Effector CD8-positive, alpha-beta T cell (primary cell): ENCODE data around the gene GP1BB.
"Not testable (repeated sequence)": the region's sequence is repeated elsewhere in the genome, so short reads cannot be mapped to it uniquely, and the experiment has no call there.

ENCODE experiments used
- DNase-seq: peaks from one replicate; lab custom pipeline; 2025; lab: John Stamatoyannopoulos, UW

Gene GP1BB

DNA sequence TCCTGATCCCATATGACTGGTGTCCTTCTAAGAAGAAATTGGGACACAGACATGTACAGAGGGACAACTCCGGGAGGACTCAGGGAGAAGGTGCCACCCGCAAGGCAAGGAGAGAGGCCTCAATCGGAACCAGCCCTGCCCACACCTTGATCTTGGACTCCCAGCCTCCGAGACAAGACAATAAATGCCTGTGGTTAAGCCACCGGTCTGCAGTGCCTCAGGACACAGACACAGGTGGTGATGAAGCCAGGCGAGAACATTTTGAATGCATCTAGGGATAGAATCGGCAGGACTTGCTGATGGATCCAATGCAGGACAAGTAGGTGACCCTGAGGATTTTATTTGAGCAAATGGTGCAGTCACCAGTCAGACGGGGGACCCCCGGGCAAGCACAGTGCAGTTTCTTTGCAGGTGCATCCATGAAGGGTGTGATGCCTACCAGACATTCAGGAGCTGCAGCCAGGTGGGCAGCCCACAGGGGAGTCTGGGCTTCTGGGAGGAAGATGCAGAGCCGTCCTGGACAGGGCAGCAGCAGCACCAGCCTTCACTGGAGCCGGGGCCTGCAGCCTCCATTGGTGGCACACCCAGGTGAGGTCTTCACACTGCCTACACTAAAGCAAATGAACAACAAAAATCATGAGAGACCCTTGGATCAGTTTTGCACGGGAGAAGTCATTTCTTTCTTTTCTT lies 29.2 kb upstream of the GP1BB start:
- no peak for DNase-seq

DNA sequence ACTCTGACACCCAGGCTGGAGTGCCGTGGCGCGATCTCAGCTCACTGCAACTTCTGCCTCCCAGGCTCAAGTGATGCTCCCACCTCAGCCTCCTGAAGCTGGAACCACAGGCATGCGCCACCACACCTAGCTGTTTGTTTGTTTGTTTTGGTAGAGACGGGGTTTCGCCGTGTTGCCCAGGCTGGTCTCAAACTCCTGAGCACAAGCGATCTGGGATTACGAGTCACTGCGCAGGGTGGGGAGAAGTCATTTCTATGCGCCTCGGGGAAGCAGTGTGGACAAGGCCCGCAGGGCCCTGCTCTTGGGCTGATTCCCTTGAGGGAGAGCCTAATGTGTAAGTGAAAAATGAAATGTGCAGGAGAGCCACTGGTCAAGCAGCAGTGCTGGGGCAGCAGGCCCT lies 28.6 kb upstream of the GP1BB start:
- DNase-seq, result no peak

DNA sequence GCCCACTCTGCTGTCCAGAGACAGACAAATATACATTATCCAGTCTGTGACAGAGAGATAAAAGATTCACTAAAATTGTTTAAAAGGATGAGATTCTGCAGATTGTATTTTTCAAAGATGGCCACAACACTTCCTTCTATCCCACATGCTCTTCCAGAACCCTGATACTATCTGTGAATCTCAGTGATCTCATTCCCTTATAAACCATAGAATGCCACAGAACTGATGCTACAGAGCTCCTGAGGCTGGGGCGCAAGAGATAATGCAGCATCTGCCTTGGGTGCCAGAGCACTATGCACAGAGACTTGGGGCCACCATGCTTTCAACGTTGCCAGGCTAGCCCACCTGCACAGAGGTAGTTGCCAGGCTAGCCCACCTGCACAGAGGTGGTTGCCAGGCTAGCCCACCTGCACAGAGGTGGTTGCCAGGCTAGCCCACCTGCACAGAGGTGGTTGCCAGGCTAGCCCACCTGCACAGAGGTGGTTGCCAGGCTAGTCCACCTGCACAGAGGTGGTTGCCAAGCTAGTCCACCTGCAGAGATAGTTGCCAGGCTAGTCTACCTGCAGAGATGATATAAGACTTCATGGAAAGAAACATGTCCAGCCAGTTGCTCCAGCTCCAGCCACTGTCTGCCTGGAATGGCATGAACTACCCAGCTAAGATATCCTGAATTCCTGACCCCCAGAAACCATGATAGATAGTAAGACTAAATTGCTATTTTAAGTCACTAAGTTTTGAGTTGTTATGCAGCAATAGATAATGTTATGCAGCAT lies 26.6 kb upstream of the GP1BB start:
- no peak for DNase-seq

DNA sequence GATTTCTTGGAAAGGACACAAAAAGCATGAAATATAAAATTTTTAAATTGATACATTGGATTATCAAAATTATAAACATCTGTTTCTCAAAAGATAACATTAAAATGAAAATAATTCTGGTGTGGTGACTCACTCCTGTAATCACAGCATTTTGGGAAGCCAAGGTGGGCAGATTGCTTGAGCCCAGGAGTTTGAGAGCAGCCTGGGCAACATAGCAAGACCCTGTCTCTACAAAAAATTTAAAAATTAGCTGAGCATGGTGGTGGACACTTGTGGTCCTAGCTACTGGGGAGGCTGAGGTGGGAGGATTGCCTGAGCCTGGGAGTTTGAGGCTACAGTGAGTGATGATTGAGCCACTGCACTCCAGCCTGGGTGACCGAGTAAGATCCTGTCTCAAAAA lies 25.5 kb upstream of the GP1BB start:
- DNase-seq, result not testable (repeated sequence)

DNA sequence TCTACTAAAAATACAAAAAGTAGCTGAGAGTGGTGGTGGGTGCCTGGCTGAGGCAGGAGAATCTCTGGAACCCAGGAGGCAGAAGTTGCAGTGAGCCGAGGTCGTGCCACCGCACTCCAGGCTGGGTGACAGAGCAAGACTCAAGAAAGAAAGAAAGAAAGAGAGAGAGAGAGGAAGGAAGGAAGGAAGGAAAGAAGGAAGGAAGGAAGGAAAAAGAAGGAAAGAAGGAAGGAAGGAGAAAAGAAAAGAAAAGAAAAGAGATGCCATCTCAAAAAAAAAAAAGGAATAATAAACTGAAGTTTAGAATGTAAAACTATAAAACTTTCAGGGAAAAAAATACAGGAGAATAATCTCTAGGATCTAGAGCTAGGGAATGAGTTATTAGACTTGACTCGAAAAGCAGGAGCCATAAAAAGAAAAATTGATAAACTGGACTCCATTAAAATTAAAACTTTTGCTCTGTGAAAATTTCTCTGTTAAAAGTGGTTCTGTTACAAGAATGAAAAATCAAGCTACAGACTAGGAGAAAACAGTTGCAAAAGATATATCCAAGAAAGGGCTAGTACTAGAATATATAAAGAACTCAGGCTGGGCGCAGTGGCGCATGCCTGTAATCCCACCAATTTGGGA lies 22.4 kb upstream of the GP1BB start:
- DNase-seq, result no peak

DNA sequence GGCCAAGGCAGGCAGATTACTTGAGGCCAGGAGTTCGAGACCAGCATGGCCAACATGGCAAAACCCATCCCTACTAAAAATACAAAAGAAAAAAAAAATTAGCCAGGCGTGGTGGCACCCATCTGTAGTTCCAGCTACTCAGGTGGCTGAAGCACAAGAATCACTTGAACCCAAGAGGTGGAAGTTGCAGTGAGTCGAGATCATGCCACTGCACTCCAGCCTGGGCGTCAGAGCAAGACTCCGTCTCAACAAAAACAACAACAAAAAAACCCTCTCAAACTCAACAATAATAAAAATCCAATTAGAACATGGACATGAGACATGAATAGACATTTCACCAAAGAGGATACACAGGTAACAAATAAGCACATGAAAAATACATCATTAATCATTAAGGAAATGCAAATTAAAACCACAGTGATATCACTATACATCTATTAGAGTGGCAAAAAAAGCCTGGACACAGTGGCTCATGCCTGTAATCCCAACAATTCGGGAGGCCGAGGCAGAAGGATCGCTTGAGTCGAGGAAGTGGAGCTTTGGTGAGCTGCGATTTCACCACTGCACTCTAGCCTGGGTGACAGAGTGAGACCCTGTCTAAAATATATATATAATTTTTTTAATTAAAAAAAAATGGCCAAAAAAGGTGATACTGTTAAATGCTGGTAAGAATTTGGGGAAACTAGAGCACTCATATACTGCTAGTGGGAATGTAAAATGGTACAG lies 21.8 kb upstream of the GP1BB start:
- no peak for DNase-seq

DNA sequence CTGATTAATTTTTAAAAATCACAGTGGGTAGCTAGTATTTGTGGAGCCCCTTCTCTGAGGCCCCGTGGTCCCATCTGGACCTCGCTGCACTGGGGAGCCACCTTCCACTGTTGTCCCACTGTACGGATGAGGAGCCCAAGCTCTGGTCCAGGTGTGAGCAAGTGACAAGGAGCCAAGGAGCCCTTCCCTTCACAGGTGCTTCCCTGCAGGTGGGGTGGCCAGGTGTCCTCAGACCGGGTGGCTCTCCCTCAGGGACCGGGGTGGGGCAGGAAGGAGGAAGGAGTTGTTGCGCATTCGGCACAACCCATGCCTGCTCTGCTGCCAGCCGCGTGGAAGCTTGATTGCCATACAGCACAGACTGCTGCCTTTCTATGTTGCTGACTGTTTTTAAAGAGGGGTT lies 19.5 kb upstream of the GP1BB start:
- DNase-seq, result no peak

DNA sequence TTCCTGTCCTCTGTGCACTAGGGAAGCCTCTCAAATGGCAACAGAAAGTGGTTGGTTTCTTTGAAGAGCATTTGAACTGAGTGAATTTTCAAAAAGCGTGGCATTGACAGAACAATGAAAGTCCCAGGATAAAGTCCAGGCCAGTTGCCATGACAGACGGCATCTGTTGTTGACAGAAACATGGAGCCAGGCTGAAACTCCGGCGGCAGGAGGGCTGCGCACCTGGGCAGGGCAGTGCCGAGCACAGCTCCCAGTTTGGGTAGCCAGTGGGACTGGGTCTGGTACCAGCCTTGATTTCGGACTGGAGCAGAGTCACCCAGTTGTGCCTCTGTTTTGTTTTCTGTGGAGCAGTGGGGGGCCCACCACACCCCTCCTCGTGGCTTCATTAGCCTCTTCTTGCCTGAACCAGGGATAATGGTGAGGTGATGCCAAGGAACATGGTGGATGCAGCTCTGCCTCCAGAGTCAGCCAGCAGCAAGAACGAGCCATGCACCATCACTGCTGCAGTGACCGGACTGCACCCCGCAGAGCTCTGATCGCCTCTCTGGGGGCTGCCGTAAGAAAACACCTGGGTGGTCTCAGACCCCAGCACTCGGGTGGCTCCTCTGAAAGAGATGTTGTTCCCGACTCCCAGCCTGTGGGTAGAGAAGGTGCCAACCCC lies 18.9 kb upstream of the GP1BB start:
- no peak for DNase-seq

DNA sequence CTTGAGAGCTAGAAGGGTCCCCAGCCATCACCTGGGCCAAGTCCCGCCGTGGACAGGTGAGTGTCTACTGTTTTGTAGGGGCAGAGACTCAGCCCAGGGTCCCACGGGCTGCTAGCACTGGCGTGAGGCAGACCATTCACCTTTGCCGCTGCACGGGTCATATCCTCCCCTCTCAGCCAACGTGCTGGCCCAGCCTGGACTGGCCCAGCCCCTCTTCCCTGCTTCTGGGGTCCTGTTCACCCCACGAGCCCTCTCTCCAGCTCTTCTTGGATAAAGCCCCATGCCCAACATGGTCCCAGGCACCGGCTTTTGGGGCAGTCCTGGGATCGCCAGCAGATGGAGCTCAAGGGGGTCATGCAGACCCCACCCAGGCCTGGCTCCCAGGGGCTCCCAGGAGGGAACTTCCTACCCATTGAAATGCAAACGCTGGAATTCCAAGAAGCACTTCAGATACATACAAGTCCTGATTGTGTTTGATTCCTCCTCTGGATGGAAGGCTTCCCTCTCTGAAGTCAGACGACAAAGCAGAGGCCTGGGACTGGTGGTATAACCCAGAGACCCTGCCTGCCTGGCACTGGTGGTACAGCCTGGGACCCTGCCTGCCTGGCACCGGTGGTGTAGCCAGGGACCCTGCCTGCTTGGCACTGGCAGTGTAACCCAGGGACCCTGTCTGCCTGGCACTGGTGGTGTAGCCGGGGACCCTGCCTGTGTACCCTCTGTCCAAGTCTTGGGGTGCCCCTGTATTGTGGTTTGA lies 18.0 kb upstream of the GP1BB start:
- no peak for DNase-seq

DNA sequence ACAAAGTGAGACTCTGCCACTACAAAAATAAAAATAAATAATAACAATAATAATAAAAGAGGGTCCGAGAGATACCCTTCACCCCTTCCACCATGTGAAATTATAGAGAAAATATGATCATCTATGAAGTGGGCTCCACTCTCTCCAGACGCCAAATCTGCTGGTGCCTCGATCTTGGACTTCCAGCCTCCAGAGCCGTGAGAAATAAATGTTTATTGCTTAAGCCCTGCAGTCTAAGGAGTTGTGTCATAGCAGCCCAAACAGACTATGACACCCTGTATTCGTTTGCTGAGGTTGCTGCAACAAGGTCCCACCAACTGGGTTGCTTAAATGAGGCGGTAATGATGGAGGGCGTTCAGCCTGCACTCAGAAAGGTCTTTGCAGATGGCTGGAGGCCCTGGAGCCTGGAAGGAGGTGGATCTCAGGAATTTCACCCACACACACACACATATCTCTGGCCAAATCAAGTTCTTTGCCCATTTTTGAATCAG lies 16.6 kb upstream of the GP1BB start:
- DNase-seq, result no peak

DNA sequence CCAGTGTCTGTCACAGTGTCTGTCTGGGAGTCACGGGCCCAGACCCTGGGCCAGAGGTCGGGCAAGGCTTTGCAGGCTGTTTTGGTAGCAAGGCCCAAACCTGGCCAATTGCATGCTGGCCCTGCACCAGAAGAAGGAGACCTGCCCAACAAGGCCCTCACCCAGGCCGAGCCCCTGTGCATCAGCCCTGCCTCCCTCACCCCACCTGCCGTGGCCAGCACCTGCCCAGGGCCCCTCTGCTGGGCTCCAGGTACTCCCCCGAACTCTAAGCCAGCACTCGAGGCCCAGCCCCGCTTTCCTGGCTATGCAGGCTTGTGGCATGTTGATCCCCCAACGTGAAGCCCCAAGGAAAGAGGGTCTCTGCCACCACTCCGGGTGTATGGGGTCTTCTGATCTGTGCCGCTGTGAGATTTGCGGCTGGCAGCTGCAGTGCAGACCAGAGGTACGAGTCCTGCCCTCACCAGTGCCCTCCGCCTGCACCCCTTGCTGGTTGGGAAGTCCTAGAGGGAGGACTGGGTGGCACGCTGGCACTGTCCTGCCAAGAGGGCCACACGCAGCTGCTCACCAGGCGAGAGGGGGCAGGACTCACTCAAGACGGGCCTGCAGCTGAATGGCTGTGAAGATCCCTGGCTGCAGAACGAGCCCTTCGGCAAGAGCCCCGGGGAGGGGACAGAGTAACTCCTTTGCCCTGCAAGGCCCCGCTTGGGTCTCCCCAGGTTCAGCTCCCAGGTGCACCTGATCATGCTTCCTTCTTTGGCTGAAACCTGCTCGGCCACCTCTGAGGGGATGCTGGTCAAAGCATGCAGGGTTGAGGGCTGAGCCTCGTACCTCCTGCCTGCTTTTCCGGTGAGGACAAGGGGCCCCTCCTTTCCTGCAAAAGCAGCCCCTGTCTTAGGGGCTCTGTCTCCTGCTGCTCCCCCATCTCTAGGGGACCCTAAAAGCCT lies 15.7 kb upstream of the GP1BB start:
- DNase-seq, result no peak

DNA sequence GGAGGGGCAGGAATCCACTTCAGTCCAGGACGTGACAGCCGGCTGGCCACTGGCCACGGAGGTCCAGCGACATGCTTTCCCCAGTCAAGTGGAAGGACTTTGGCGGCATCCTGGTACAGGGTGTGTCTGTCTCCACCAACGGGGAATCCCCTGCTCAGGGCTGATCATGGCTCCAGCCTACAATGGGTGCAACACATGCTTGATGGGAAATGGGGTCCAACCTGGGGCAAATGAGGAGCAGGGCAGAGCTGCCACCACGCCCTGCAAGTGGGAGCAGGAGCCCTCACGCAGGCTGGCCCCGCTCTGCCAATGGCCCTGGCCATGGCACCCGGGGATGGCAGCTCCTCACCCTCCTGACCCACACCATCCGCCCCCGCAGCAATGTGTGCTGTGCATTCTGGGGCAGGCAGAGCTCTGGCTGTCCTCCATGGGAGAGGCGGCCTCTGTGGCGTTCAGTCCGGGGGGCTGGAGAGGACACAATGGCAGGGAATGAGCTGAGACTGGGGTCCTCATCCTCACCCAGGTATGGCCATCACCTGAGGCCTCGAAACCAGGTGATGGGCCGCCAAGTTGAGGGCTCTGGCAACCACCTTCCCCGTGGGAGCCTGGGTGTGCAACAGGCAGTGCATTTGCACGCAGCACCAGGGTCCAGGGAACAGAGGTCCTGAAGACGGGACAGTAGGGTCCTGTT lies 14.9 kb upstream of the GP1BB start:
- no peak for DNase-seq

DNA sequence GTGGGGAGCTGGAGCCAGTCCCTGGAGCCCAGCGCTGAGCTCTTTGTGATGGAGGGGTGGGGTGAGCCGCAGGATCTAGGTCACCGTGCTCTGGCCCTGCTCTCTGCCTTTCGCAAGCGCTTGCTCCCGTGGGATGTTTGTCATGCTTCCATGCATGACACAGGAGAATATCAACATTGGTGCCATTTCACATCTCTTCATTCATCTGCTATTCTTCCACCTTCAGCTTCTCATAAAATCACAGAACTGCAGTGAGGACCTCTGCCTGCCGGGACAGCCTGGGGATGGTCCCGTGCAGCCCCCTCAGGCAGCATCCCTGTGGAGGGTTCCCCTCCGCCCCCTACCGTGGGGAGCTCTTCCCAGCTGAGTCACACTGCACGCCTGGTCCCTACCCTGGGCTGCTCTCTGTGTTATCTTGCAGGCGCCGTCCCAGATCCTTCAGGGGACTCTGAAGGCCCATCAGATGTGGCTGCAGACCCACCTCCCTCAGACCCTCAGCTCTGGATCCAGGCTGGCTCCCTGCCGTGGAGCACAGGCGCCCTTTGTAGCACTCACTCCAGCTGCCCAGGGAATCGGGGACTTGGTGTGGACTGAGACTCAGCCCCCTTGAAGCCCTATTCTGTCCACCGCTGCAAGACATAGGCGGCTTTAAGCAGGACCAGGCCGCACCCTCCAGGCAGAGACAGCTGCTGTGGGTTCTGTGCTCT lies 14.1 kb upstream of the GP1BB start:
- no peak for DNase-seq

DNA sequence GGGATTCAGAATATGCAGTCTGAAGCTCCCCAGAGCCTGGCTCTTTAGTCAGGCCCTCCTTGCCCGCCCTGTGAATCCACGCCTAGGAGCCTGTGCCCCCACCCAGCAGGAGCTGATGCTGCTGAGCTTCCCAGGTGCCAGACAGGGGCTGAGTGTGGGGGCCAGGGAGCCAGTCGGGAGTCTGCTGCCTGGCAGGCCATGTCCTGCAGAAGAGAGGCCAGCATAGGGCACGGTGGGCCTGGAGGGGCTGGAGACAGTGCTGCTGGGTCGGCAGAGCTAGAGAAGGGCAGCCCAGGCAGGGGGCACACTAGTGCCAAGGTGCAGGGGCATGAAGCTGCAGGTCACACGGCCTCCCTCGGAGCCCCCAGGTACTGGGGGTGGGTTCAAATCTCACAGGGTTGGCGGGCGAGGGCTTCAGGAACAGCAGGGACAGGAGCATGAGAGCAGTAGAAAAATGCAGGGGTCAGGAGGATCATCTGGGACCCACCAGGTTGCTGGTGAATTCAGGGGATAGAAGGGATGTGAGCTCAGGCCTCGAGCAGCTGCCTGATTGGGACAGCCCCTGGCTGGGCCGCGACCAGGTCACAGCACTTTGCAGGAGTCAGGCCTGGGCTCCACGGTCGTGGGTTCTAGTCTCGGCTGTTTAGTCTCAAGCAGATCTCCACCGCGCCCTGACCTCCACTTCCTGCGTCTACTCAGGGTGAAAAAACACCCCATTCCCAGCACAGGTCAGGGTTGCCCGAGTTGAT lies 13.1 kb upstream of the GP1BB start:
- DNase-seq, result no peak

DNA sequence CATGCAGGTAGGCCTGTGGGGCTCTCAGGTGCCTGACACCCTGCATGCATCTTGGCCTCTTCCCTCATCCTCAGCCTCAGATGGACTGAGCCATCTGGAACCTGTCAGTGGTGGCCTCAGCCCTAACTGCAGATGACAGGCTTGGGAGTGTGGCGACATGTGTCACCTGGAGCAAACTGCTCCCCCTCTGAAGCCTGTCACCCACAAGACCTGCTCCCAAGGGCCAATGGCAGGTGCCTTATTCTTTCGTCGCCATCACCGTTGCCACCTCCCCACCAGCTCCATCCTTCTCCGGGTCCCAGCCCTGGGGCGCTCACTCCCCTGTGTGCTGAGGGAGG lies 12.6 kb upstream of the GP1BB start:
- DNase-seq, result no peak

DNA sequence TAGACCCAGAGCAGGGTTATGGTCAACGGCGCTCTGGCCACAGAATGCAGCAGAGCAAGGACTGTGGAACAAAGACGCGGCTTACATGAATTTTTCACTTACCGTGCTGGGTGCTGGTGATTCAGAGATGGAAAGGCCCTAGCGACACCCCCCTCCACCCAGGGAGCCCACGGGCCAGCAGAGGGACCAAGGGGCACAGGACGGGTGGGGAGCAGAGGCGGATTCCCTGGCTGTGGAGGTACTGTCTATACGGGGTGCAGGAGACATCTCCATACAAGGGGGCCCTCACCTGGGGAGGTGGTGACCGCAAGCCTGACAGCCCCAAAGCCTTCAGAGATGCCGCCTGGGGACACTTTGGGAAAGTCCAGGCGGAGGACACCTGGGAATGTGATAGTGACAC lies 10.1 kb upstream of the GP1BB start:
- DNase-seq, result no peak

DNA sequence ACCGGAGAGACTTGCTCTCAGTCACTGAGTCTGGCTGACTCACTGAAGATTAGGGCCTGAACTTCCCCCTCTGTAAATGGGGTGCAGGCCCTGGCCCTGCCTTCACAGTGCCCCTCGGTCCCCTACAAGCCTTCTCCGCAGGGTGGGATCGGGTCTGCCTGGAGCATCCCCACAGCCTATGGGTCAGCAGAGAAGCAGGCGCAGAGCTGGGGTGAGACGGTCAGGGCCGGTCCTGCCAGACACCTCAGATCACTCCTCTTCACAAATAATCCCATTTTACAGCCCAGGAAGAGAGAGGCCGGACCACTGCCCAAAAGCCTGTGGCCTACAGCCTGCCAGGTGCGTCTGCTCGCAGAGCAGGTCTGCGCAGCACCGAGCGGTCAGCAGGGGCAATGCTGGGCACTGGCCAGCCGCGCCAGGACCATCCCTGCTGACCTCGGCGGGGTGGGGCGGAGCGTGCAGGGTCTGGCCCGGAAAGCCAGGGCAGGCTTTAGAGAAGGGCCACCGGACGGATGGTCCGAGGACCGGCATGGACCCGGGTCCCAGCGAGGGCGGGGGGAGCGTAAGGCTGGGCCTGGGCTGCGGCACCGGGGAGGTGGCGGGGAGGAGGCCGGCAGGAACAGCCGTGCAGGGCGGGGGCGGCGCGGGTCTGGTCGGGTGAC lies 9.6 kb upstream of the GP1BB start:
- no peak for DNase-seq
